Pancreas (tissue), 10 donors: Measurements from ENCODE around the gene PRDX4. TPM values are rescaled to one million over a fixed set of nuclear protein-coding genes. Genes with fewer than 3 reads are reported as not detected.
"Not testable (repeated sequence)": the region's sequence is repeated elsewhere in the genome, so short reads cannot be mapped to it uniquely, and the experiment has no call there.

Experiments
- ATAC-seq, 4 donors: fragments of 200-7000 bp; cut with Tn5 transposase; one replicate each; pipeline versions ENCODE4 v1.8.0 to v1.9.1; 2020; ENCODE audit warnings: mild to moderate bottlenecking in 4 of 4, moderate library complexity in 4 of 4
- DNase-seq, 6 donors: peaks; one replicate each; pipeline ENCODE4 v3.0.0-alpha.2; 2020
- FAIRE-seq: peaks from 2 replicates; lab custom pipeline; 2012; peaks lifted over from hg19 to GRCh38; lab: Jason Lieb, UNC
- H3K27ac ChIP-seq, 4 donors: fragments of 200-600 bp; sonication (generic); 1 replicate in 3 of 4; 2 replicates in 1 of 4; pipeline versions ENCODE4 v1.5.0 to v1.8.0; 2020
- H3K27me3 ChIP-seq, 4 donors: fragments of 200-600 bp; one replicate each; pipeline ENCODE4 v1.8.0; 2021
- H3K36me3 ChIP-seq, 3 donors: fragments of 200-600 bp; sonication (generic) in 1 of 3; one replicate each; pipeline versions ENCODE4 v1.5.0 to v1.8.0; 2020 to 2021
- H3K4me1 ChIP-seq, 3 donors: fragments of 200-600 bp; one replicate each; pipeline ENCODE4 v1.8.0; 2021
- H3K4me3 ChIP-seq, 4 donors: fragments of 200-600 bp; sonication (generic) in 2 of 4; one replicate each; pipeline versions ENCODE4 v1.5.0 to v1.8.0; 2020 to 2021
- H3K9me3 ChIP-seq, 4 donors: fragments of 200-600 bp; one replicate each; pipeline ENCODE4 v1.8.0; 2021
- WGBS, 2 donors: extraction: QIAGEN DNeasy Blood & Tissue Kit; methylation state at CpG; one replicate each; pipeline ENCODE4 v1.1.7; 2013; 5-methylcytosine and 5-hydroxymethylcytosine counted together
- intact Hi-C, 3 donors: fragments of 100-400 bp; cut with DNase I; formaldehyde crosslinking; loops; one replicate each; pipeline versions ENCODE4 v1.11.1 to v1.14.2; 2022
- polyA plus RNA-seq, 2 donors: library from polyadenylated mRNA; stranded (reverse); fragments of 200-250 nt; gene quantifications; one replicate each; pipeline ENCODE4 v1.2.3, GENCODE V29; 2013
- total RNA-seq, 6 donors: library from RNA; stranded (reverse); fragmentation: NEBNext Ultra II Directional in 4 of 6; extraction: Animal tissue kit (Norgen Biotek cat#: 25700) in 4 of 6; gene quantifications; one replicate each; pipeline versions ENCODE4 v1.2.1 to v1.2.4, GENCODE V29; 2021 to 2023
- TF ChIP-seq, protein P1 (sequence below), 4 donors: fragments of 200-600 bp; sonication (generic) in 3 of 4; IDR thresholded peaks; one replicate each; pipeline versions ENCODE4 v1.5.0 to v1.8.0; 2021; ENCODE audit warnings: antibody characterized with exemption in 4 of 4
- donor health status: healthy with polysubstance abuse.
- donor health status: DM: no; HTN: no; CAD: no; lungs with moderate emphysema.
- donor health status: DM: no; HTN: no; CAD: no.
- donor health status: control.
- donor health status: control.
- donor health status: Bipolar disorder and iron deficiency.
- donor health status: DM: yes; HTN: yes; CAD: no.
- donor health status: DM: no; HTN: no; CAD: no.
- donor health status: DM: no; HTN: no; CAD: no.
- donor health status: DM: yes; HTN: yes; CAD: no.

Gene PRDX4
- total and polyA plus RNA-seq, 8 donors = 48.4 to 222 (median 155) TPM

DNA sequence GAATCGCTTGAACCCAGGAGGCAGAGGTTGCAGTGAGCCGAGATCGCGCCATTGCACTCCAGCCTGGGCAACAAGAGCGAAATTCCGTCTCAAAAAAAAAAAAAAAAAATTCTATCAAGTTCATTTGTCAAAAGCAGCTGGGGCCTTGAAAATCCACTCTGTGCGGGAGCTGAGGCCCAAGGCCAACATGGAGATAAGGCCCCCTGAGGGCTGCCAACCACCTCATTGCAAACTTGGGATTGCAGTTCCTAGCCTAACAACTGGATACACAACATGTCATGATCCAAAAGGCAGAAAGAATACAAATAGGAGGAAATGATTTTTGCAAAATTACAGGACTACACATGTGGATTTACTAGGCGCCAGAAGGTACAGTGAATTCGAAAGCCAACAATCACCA is 22.5 kb upstream of the PRDX4 start:
- Histone ChIP-seq H3K27me3 (no peaks in the 10 kb centered on the region), H3K4me3 (no peak overlapping the region), H3K27ac (peak overlapping the region in 3 of 4 donors; percentile 8 to 54 (median 36)), H3K4me1 (no peaks in the 10 kb centered on the region), H3K36me3 (no peaks in the 10 kb centered on the region), H3K9me3 (peaks cover 0 to 3% (median 0%) of the 10 kb centered on the region in 4 donors)
- intact Hi-C loops = no loop called here
- FAIRE-seq (no peak), ATAC-seq (peak; percentile 87 to 98 (median 93)), DNase-seq (peak in 4 of 6 donors; percentile 60 to 76 (median 64))
- 22 to 33% methylated on average over 5 to 8 of the region's 9 CpGs for WGBS, 2 donors
- TF ChIP-seq, protein P1, sequence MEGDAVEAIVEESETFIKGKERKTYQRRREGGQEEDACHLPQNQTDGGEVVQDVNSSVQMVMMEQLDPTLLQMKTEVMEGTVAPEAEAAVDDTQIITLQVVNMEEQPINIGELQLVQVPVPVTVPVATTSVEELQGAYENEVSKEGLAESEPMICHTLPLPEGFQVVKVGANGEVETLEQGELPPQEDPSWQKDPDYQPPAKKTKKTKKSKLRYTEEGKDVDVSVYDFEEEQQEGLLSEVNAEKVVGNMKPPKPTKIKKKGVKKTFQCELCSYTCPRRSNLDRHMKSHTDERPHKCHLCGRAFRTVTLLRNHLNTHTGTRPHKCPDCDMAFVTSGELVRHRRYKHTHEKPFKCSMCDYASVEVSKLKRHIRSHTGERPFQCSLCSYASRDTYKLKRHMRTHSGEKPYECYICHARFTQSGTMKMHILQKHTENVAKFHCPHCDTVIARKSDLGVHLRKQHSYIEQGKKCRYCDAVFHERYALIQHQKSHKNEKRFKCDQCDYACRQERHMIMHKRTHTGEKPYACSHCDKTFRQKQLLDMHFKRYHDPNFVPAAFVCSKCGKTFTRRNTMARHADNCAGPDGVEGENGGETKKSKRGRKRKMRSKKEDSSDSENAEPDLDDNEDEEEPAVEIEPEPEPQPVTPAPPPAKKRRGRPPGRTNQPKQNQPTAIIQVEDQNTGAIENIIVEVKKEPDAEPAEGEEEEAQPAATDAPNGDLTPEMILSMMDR (IDR thresholded peaks at IDR 0.05) = no peak

DNA sequence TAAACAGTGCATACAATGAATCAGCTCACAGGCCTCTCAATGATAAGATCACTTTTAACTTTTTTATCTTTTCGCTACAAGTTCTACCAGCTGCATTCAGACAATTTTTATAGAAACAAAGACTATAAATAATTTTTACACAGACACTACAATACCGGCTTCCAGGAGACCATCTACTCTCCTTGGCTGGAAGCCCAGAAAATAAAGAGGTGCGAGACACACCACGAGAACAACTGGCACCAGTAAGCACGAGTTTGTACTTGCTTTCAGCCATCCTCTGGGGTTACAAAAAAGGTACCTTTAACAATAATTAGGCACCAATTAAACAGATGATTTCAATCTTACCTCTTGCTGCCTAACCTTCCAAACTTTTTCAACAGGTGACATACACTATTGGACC is 11.2 kb upstream of the PRDX4 start:
- TF ChIP-seq, protein P1 (IDR thresholded peaks at IDR 0.05) = no peak
- FAIRE-seq (no peak), DNase-seq (no peak), ATAC-seq (no peak)
- Histone ChIP-seq H3K9me3 (no peaks in the 10 kb centered on the region), H3K4me1 (no peaks in the 10 kb centered on the region), H3K4me3 (no peak overlapping the region), H3K36me3 (no peaks in the 10 kb centered on the region), H3K27ac (no peak overlapping the region), H3K27me3 (peaks cover 0 to 3% (median 0%) of the 10 kb centered on the region in 4 donors)
- WGBS, 2 donors = 58 to 79% methylated on average over 5 of the region's 5 CpGs
- intact Hi-C loops = no loop called here

GRCh38 chrX:23656684-23657083 is 10.6 kb upstream of the PRDX4 start:
- ATAC-seq (no peak), FAIRE-seq (no peak), DNase-seq (no peak)
- Histone ChIP-seq H3K27me3 (peaks cover 0 to 3% (median 0%) of the 10 kb centered on the region in 4 donors), H3K27ac (no peak overlapping the region), H3K9me3 (no peaks in the 10 kb centered on the region), H3K4me3 (no peak overlapping the region), H3K4me1 (no peaks in the 10 kb centered on the region), H3K36me3 (no peaks in the 10 kb centered on the region)
- intact Hi-C loops = no loop called here
- 86% methylated on average over 3 of the region's 3 CpGs for WGBS, 2 donors
- TF ChIP-seq, protein P1 (IDR thresholded peaks at IDR 0.05) = no peak

- Histone ChIP-seq H3K27ac (no peak overlapping the region), H3K27me3 (peaks cover 0 to 3% (median 0%) of the 10 kb centered on the region in 4 donors), H3K36me3 (no peaks in the 10 kb centered on the region), H3K9me3 (no peaks in the 10 kb centered on the region), H3K4me3 (no peak overlapping the region), H3K4me1 (no peaks in the 10 kb centered on the region)
- WGBS, 2 donors = 77 to 84% methylated on average over 4 of the region's 4 CpGs
- no peak for FAIRE-seq
- TF ChIP-seq, protein P1 (IDR thresholded peaks at IDR 0.05) = no peak
- no peak for ATAC-seq
- DNase-seq = no peak
- intact Hi-C loops = no loop called here
Measured at GRCh38 chrX:23659339-23659738, 8.0 kb upstream of the PRDX4 start.

GRCh38 chrX:23660083-23660765 is 7.1 kb upstream of the PRDX4 start:
- intact Hi-C loops = not testable (repeated sequence)

More at GRCh38 chrX:23660083-23660765, 7.1 kb upstream of the PRDX4 start:
- not testable (repeated sequence) for FAIRE-seq, H3K36me3 ChIP-seq, H3K9me3 ChIP-seq, H3K27ac ChIP-seq, DNase-seq, H3K4me1 ChIP-seq, H3K4me3 ChIP-seq, H3K27me3 ChIP-seq, ATAC-seq
- 66 to 84% methylated on average over 6 to 8 of the region's 8 CpGs for WGBS, 2 donors
